ENCODE measurements around the gene KRTAP5-9. TPM values are rescaled to one million over a fixed set of nuclear protein-coding genes. Genes with fewer than 3 reads are reported as not detected.

The KRTAP5-9 gene
- total and polyA plus RNA-seq, 9 of the 15 experiments (the other 6 are each of a cell fraction or from before 2014, with no cell fraction given): not detected

DNA sequence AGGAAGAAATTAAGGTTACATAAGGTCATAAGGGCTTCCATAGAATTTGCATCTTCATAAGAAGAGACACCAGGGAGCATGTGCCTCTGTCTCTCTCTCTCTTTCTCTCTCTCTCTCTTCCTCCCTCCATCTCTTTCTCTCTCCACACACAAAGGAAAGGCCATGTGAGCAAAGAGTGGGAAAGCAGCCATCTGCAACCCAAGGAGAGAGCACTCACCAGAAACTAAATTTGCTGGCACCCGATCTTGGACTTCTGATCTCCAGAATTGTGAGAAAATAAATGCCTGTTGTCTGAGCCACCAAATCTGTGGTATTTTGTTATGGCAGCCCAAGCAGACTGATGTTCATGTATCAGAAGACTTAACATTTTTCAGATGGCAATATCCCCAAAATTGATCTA is 10.8 kb downstream of the KRTAP5-9 start:
- CTCF ChIA-PET (ENCODE audit: low intra/inter-chr PET ratio): no interaction called here
- H3K79me2 ChIP-seq (ENCODE audit: control insufficient read depth, insufficient read depth, low read length): no peaks in the 10 kb centered on the region
- intact Hi-C loops (cut with micrococcal nuclease): no loop called here
- POLR2A ChIA-PET: no interaction called here
- FAIRE-seq (no peak), ATAC-seq (no peak), DNase-seq (ENCODE audit: extremely low read depth in 1 of 4, low spot score in 3 of 4) (no peak)
- 8% methylated on average over 1 of the region's 1 CpG for WGBS (ENCODE audit: insufficient coverage, low coverage, missing lambda C conversion rate)
- H3K9me1 ChIP-seq (ENCODE audit: control insufficient read depth, insufficient read depth, low read length): no peaks in the 10 kb centered on the region
- no peak overlapping the region for H3K4me3 ChIP-seq
- H3K36me3 ChIP-seq (ENCODE audit: control insufficient read depth, insufficient read depth, low read length): no peaks in the 10 kb centered on the region
- no peaks in the 10 kb centered on the region for H3K9me3 ChIP-seq (replicated peaks; ENCODE audit: control insufficient read depth, insufficient read depth, low read depth, low read length)
- H3K4me2 ChIP-seq (ENCODE audit: insufficient read depth, low read length): no peak overlapping the region
- no peaks in the 10 kb centered on the region for H4K20me1 ChIP-seq (replicated peaks; ENCODE audit: control insufficient read depth, insufficient read depth, low read length)
- peaks cover 8 to 25% of the 10 kb centered on the region in 2 experiments; a peak in 4 of 5 replicates for H3K27me3 ChIP-seq (ENCODE audit: control insufficient read depth in 2 of 2, insufficient read depth in 2 of 2, low read length in 2 of 2)
- TF ChIP-seq XRCC3 (IDR thresholded peaks at IDR 0.05) (no peak), SP2 (IDR thresholded peaks at IDR 0.05; ENCODE audit: extremely low read depth, low read depth, low read length, poor library complexity, severe bottlenecking) (no peak), ZNF316 (IDR thresholded peaks at IDR 0.05) (no peak), OTX1 (CRISPR knock-in tag; IDR thresholded peaks at IDR 0.05) (no peak), MECOM (CRISPR knock-in tag; IDR thresholded peaks at IDR 0.05) (no peak), BMI1 (IDR thresholded peaks at IDR 0.05; ENCODE audit: low read length) (no peak), XRCC5 (IDR thresholded peaks at IDR 0.05; ENCODE audit: low read depth, low read length) (no peak), TBL1XR1 (IDR thresholded peaks at IDR 0.05; ENCODE audit: low read length in 2 of 2) (no peak), IRF9 (tag; IDR thresholded peaks at IDR 0.05) (no peak), ZNF224 (CRISPR knock-in tag; IDR thresholded peaks at IDR 0.05) (no peak), CHD1 (IDR thresholded peaks at IDR 0.05; ENCODE audit: low read length) (no peak), ZNF668 (CRISPR knock-in tag; IDR thresholded peaks at IDR 0.05) (no peak)
- TF ChIP-seq, protein P1, sequence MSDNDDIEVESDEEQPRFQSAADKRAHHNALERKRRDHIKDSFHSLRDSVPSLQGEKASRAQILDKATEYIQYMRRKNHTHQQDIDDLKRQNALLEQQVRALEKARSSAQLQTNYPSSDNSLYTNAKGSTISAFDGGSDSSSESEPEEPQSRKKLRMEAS (CRISPR knock-in tag; IDR thresholded peaks at IDR 0.05): no peak
- TF ChIP-seq, protein P2, sequence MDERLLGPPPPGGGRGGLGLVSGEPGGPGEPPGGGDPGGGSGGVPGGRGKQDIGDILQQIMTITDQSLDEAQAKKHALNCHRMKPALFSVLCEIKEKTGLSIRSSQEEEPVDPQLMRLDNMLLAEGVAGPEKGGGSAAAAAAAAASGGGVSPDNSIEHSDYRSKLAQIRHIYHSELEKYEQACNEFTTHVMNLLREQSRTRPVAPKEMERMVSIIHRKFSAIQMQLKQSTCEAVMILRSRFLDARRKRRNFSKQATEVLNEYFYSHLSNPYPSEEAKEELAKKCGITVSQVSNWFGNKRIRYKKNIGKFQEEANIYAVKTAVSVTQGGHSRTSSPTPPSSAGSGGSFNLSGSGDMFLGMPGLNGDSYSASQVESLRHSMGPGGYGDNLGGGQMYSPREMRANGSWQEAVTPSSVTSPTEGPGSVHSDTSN (CRISPR knock-in tag; IDR thresholded peaks at IDR 0.05; ENCODE audit: low read depth): no peak
- TF ChIP-seq, protein P2 (tag; conservative IDR thresholded peaks at IDR 0.05; ENCODE audit: low read depth): no peak
- in situ Hi-C loops (cut with MboI): no loop called here
- no TSS peak for BruUV-seq (replicated peaks)
- no peak overlapping the region for H2AFZ ChIP-seq (ENCODE audit: low read depth, low read length)
- peaks cover 0 to 3% of the 10 kb centered on the region in 2 experiments; a peak in 1 of 5 replicates for H3K4me1 ChIP-seq (replicated peaks in 1 of 2; ENCODE audit: control insufficient read depth in 2 of 2, insufficient read depth in 2 of 2, low read length in 2 of 2)
- H3K9ac ChIP-seq (ENCODE audit: insufficient read depth in 1 of 2, low read depth in 2 of 2, low read length in 2 of 2): no peak overlapping the region
- H3K27ac ChIP-seq (ENCODE audit: extremely low read depth, low read depth, low read length): no peak overlapping the region
